Upper lobe of left lung (tissue), 6 donors: ENCODE measurements around the gene OR56A4. TPM values are rescaled to one million over a fixed set of nuclear protein-coding genes. Genes with fewer than 3 reads are reported as not detected.

Experiments
- ATAC-seq, 2 donors: fragments of 200-7000 bp; cut with Tn5 transposase; one replicate each; pipeline ENCODE4 v1.9.1; 2022; ENCODE audit warnings: mild to moderate bottlenecking in 2 of 2, moderate library complexity in 2 of 2; ENCODE audit not compliant: low FRiP score in 2 of 2
- DNase-seq, 2 donors: peaks; one replicate each; pipeline ENCODE4 v3.0.0-alpha.2; 2019 to 2020
- H3K27ac ChIP-seq, 4 donors: fragments of 200-600 bp; sonication (generic); one replicate each; pipeline ENCODE4 v1.5.1; 2016 to 2019
- H3K27me3 ChIP-seq, 4 donors: fragments of 200-600 bp; sonication (generic); one replicate each; pipeline ENCODE4 v1.5.1; 2017 to 2019
- H3K36me3 ChIP-seq, 4 donors: fragments of 200-600 bp; sonication (generic); one replicate each; pipeline ENCODE4 v1.5.1; 2016 to 2019
- H3K4me1 ChIP-seq, 4 donors: fragments of 200-600 bp; sonication (generic); one replicate each; pipeline ENCODE4 v1.5.1; 2018 to 2019
- H3K4me3 ChIP-seq, 4 donors: fragments of 200-600 bp; sonication (generic); one replicate each; pipeline ENCODE4 v1.5.1; 2017 to 2019; ENCODE audit warnings: mild to moderate bottlenecking in 2 of 4, moderate library complexity in 1 of 4
- H3K9me3 ChIP-seq, 4 donors: fragments of 200-600 bp; sonication (generic); one replicate each; pipeline ENCODE4 v1.5.1; 2018 to 2019
- EP300 ChIP-seq, 4 donors: sonication (generic); formaldehyde crosslinking; IDR thresholded peaks; one replicate each; pipeline ENCODE4 v1.5.1; 2017; ENCODE audit warnings: antibody characterized with exemption in 4 of 4, control low read depth in 2 of 4
- POLR2A ChIP-seq, 4 donors: fragments of 450-650 bp; IDR thresholded peaks; one replicate each; pipeline ENCODE4 v1.5.1; 2016 to 2017; ENCODE audit warnings: antibody characterized with exemption in 4 of 4, mild to moderate bottlenecking in 2 of 4
- POLR2AphosphoS5 ChIP-seq, 2 donors: sonication (generic); formaldehyde crosslinking; IDR thresholded peaks; one replicate each; pipeline ENCODE4 v1.5.1; 2017; ENCODE audit warnings: antibody characterized with exemption in 2 of 2
- WGBS, 2 donors: methylation state at CpG; one replicate each; pipeline ENCODE4 v1.1.5; 2017 to 2018; 5-methylcytosine and 5-hydroxymethylcytosine counted together
- total RNA-seq, 6 donors: library from RNA; depleted of rRNA in 4 of 6; stranded (reverse); fragments of >200 nt in 4 of 6; gene quantifications; one replicate each; pipeline versions ENCODE4 v1.1.0 to v1.2.1, GENCODE V29; 2016 to 2021
- TF ChIP-seq, protein P1 (sequence below), 6 experiments: fragments of 450-650 bp in 4 of 6; fragments of 200-600 bp in 2 of 6; sonication (generic) in 2 of 6; IDR thresholded peaks; one replicate each; pipeline ENCODE4 v1.5.1; 2016 to 2019; ENCODE audit warnings: antibody characterized with exemption in 6 of 6
- donor health status: DM: no; HTN: no; CAD: no; lungs with moderate emphysema.
- donor health status: DM: no; HTN: yes; CAD: no; lungs with severe emphysema.

The OR56A4 gene
- total RNA-seq, 6 donors from 2014 or later, result not detected

DNA sequence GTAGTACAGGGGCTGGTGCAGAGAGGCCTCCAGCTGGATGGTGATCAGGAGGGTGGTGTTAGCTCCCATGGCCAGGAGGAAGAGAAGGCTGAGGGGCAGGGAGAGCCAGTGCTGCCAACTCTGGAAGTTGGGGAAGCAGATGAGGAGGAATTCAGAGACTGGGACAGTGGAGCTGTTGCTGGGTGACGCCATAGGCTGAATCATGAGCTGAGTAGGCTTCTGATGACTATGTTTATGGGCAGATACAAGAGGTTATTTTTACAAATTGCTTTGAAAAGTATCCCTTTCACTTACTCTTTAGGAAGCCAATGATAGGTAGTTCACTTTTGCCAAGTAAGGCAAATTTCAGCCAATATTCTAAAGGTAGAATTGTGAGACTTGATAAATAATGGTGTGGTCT is 20.8 kb upstream of the OR56A4 start:
- H3K36me3 ChIP-seq, result no peaks in the 10 kb centered on the region
- no peaks in the 10 kb centered on the region for H3K9me3 ChIP-seq
- DNase-seq (no peak), ATAC-seq (no peak)
- H3K4me3 ChIP-seq, result no peak overlapping the region
- H3K27me3 ChIP-seq, result no peaks in the 10 kb centered on the region
- WGBS, 2 donors, result 95 to 100% methylated on average over 1 of the region's 1 CpG
- H3K27ac ChIP-seq, result no peak overlapping the region
- TF ChIP-seq POLR2A (IDR thresholded peaks at IDR 0.05) (no peak), EP300 (IDR thresholded peaks at IDR 0.05) (no peak), POLR2AphosphoS5 (IDR thresholded peaks at IDR 0.05) (no peak)
- TF ChIP-seq, protein P1, sequence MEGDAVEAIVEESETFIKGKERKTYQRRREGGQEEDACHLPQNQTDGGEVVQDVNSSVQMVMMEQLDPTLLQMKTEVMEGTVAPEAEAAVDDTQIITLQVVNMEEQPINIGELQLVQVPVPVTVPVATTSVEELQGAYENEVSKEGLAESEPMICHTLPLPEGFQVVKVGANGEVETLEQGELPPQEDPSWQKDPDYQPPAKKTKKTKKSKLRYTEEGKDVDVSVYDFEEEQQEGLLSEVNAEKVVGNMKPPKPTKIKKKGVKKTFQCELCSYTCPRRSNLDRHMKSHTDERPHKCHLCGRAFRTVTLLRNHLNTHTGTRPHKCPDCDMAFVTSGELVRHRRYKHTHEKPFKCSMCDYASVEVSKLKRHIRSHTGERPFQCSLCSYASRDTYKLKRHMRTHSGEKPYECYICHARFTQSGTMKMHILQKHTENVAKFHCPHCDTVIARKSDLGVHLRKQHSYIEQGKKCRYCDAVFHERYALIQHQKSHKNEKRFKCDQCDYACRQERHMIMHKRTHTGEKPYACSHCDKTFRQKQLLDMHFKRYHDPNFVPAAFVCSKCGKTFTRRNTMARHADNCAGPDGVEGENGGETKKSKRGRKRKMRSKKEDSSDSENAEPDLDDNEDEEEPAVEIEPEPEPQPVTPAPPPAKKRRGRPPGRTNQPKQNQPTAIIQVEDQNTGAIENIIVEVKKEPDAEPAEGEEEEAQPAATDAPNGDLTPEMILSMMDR (IDR thresholded peaks at IDR 0.05), result no peak
- no peaks in the 10 kb centered on the region for H3K4me1 ChIP-seq

DNA sequence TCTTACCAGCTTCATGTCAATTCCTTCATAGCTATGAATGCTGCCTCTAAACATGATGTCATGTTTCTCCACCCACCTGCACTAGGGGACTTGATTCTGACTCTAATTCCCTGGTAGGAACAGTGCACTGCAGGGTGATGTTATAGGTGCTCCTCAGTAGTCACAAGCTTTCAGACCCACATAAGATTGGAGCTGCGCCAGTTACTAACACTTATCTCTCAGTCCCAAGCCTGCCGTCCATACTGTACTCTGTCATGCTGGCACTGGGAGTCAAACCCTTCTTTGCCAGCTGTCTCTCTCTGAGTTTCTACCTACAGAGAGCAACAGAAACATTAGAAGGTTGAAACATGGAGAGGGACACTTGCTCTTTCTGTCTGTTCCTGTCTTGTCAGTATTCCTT is 18.3 kb upstream of the OR56A4 start:
- TF ChIP-seq EP300 (IDR thresholded peaks at IDR 0.05), result no peak
- TF ChIP-seq, protein P1 (IDR thresholded peaks at IDR 0.05), result no peak
- no peak for TF ChIP-seq POLR2A (IDR thresholded peaks at IDR 0.05)
- no peak for TF ChIP-seq POLR2AphosphoS5 (IDR thresholded peaks at IDR 0.05)
- Histone ChIP-seq H3K27ac (no peak overlapping the region), H3K4me3 (no peak overlapping the region), H3K9me3 (no peaks in the 10 kb centered on the region), H3K36me3 (no peaks in the 10 kb centered on the region), H3K27me3 (no peaks in the 10 kb centered on the region), H3K4me1 (no peaks in the 10 kb centered on the region)
- ATAC-seq, result peak in 1 of 2 donors; percentile 49
- WGBS, 2 donors, result 67 to 73% methylated on average over 2 of the region's 2 CpGs
- DNase-seq, result no peak

DNA sequence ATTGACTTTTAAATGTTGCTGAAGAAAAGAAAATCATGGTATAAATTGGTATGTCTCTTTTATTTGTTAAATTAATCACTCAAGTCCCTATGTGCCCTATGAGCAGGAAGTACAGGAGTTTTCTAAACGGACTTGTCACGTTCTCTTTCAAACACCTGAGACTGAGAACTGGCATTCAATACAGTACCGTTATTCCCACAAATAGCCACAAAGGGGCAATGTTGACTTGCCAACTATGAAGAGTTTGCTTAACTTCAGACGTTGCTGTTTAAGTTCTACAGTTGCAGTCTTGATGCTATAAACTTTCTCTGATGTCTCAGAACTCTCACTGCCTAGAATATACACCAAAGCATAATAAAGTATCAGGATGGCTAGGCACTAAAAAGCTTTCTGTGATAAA is 16.2 kb upstream of the OR56A4 start:
- Histone ChIP-seq H3K9me3 (no peaks in the 10 kb centered on the region), H3K27me3 (no peaks in the 10 kb centered on the region), H3K4me1 (no peaks in the 10 kb centered on the region), H3K4me3 (no peak overlapping the region), H3K27ac (no peak overlapping the region), H3K36me3 (no peaks in the 10 kb centered on the region)
- no peak for TF ChIP-seq POLR2AphosphoS5 (IDR thresholded peaks at IDR 0.05)
- TF ChIP-seq, protein P1 (IDR thresholded peaks at IDR 0.05), result peak; percentile 44 to 65 (median 54)
- ATAC-seq (peak in 1 of 2 donors; percentile 70), DNase-seq (no peak)
- 0% methylated on average over 4 of the region's 4 CpGs for WGBS, 2 donors

GRCh38 chr11:6013042-6013441 is 6.3 kb upstream of the OR56A4 start:
- WGBS, 2 donors, result 100% methylated on average over 3 of the region's 3 CpGs; no CpG with 5 or more reads in 1 of the 2 donors
- Histone ChIP-seq H3K4me3 (no peak overlapping the region), H3K27me3 (no peaks in the 10 kb centered on the region), H3K36me3 (no peaks in the 10 kb centered on the region), H3K27ac (no peak overlapping the region), H3K9me3 (peaks cover 0 to 4% (median 0%) of the 10 kb centered on the region in 4 donors), H3K4me1 (no peaks in the 10 kb centered on the region)
- peak in 1 of 2 donors; percentile 42 for DNase-seq
- no peak for ATAC-seq
- TF ChIP-seq EP300 (IDR thresholded peaks at IDR 0.05) (no peak), POLR2A (IDR thresholded peaks at IDR 0.05) (no peak), POLR2AphosphoS5 (IDR thresholded peaks at IDR 0.05) (no peak)
- TF ChIP-seq, protein P1 (IDR thresholded peaks at IDR 0.05), result no peak

- H3K27me3 ChIP-seq, result no peaks in the 10 kb centered on the region
- 70 to 75% methylated on average over 4 of the region's 4 CpGs for WGBS, 2 donors
- TF ChIP-seq POLR2AphosphoS5 (IDR thresholded peaks at IDR 0.05), result no peak
- TF ChIP-seq, protein P1 (IDR thresholded peaks at IDR 0.05), result no peak
- no peak for TF ChIP-seq EP300 (IDR thresholded peaks at IDR 0.05)
- no peak for TF ChIP-seq POLR2A (IDR thresholded peaks at IDR 0.05)
- DNase-seq, result no peak
- peaks cover 0 to 2% (median 0%) of the 10 kb centered on the region in 4 donors for H3K9me3 ChIP-seq
- no peaks in the 10 kb centered on the region for H3K36me3 ChIP-seq
- ATAC-seq, result peak; percentile 10 to 67
- no peak overlapping the region for H3K4me3 ChIP-seq
- H3K27ac ChIP-seq, result no peak overlapping the region
- no peaks in the 10 kb centered on the region for H3K4me1 ChIP-seq
These were observed 5.4 kb upstream of the OR56A4 start for GRCh38 chr11:6012035-6012668.
